ENCODE data around the gene WBP2.

DNA sequence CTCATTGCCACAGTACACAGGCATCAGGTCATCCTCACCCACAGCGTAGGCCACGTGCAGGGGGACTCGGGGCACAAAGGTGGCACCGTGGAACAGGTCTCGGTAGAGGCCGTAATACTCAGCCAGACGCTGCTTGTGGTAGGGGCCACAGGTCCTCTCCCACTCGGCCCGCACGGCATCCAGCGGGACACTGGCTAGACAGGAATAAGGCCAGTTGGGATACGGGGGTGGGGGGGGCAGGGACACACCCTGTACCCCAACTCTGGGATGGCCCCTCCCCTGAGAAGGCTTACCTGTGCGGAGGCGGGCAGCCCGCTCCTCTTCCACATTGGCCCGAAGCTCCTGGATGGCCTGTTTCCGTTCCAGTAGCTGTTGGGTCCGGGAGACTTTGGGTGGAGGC is 46.6 kb upstream of the WBP2 start:
- TF ChIP-seq POLR2A (IDR thresholded peaks at IDR 0.05; ENCODE audit: control extremely low read depth in 1 of 2, low read depth in 2 of 2, low read length in 2 of 2) (no peak; a peak in 1 of 3 replicates), SP1 (IDR thresholded peaks at IDR 0.05; ENCODE audit: low read depth, low read length) (no peak), FOSL1 (IDR thresholded peaks at IDR 0.05; ENCODE audit: insufficient read depth, low read depth, low read length) (no peak), GABPA (IDR thresholded peaks at IDR 0.05; ENCODE audit: borderline replicate concordance, insufficient read depth, low read length) (no peak), BACH1 (IDR thresholded peaks at IDR 0.05; ENCODE audit: low read length) (no peak), ASH2L (IDR thresholded peaks at IDR 0.05; ENCODE audit: low read length) (no peak), EZH2 (IDR thresholded peaks at IDR 0.05; ENCODE audit: low read depth, low read length, severe bottlenecking) (no peak), EP300 (IDR thresholded peaks at IDR 0.05; ENCODE audit: borderline replicate concordance in 1 of 2, low read depth in 2 of 2, low read length in 2 of 2) (no peak)
- TF ChIP-seq, protein P1, sequence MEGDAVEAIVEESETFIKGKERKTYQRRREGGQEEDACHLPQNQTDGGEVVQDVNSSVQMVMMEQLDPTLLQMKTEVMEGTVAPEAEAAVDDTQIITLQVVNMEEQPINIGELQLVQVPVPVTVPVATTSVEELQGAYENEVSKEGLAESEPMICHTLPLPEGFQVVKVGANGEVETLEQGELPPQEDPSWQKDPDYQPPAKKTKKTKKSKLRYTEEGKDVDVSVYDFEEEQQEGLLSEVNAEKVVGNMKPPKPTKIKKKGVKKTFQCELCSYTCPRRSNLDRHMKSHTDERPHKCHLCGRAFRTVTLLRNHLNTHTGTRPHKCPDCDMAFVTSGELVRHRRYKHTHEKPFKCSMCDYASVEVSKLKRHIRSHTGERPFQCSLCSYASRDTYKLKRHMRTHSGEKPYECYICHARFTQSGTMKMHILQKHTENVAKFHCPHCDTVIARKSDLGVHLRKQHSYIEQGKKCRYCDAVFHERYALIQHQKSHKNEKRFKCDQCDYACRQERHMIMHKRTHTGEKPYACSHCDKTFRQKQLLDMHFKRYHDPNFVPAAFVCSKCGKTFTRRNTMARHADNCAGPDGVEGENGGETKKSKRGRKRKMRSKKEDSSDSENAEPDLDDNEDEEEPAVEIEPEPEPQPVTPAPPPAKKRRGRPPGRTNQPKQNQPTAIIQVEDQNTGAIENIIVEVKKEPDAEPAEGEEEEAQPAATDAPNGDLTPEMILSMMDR (IDR thresholded peaks at IDR 0.05; ENCODE audit: control extremely low read depth in 1 of 3, insufficient read depth in 1 of 3, low read depth in 1 of 3, low read length in 3 of 3) = no peak
- TF ChIP-seq, protein P2, sequence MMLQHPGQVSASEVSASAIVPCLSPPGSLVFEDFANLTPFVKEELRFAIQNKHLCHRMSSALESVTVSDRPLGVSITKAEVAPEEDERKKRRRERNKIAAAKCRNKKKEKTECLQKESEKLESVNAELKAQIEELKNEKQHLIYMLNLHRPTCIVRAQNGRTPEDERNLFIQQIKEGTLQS (IDR thresholded peaks at IDR 0.05; ENCODE audit: insufficient read depth, low read depth, low read length) = no peak
